HG03457 (cell line): ENCODE results near the gene PTPRR.

Source experiments
- ATAC-seq: cut with Tn5 transposase; IDR thresholded peaks from one replicate; pipeline ENCODE4 v1.9.1; 2021; ENCODE audit warnings: moderate number of reproducible peaks; ENCODE audit not compliant: unreplicated experiment

PTPRR gene, protein sequence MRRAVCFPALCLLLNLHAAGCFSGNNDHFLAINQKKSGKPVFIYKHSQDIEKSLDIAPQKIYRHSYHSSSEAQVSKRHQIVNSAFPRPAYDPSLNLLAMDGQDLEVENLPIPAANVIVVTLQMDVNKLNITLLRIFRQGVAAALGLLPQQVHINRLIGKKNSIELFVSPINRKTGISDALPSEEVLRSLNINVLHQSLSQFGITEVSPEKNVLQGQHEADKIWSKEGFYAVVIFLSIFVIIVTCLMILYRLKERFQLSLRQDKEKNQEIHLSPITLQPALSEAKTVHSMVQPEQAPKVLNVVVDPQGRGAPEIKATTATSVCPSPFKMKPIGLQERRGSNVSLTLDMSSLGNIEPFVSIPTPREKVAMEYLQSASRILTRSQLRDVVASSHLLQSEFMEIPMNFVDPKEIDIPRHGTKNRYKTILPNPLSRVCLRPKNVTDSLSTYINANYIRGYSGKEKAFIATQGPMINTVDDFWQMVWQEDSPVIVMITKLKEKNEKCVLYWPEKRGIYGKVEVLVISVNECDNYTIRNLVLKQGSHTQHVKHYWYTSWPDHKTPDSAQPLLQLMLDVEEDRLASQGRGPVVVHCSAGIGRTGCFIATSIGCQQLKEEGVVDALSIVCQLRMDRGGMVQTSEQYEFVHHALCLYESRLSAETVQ

DNA sequence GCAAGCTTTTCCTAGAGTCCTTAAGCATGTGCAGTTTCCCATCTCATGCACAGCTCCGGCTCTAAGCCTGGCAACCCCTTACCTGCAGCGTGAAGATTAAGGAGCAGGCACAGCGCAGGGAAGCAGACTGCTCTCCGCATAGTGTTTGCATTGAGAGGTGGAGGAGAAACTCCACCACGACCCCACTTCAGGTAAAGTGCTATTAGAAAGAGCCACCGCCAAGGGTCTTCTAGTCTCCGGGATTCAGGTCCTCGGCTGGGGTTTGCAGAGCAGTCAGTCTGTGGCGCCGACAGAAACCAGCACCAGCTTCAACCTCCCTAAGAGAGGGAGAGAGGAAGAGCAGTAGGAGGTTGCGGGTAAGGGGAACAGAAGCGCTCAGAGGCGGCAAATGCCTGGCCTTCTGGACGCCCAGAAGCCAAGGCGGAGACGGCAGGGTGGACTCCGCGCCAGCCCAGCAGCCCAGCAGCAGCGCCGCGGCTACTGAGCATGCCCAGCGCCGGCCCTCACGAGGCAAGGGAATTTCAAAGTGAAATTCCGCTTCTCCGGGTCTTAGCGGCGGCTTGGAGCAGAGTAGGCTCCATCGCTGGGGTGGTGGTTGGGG lies at the start of gene PTPRR:
Gene PTPRR, minus strand, starts transcription at position 488 of the 601 bp plus-strand sequence. Its CDS starts 348 bp downstream, at position 140.
- ATAC-seq, result no peak

DNA sequence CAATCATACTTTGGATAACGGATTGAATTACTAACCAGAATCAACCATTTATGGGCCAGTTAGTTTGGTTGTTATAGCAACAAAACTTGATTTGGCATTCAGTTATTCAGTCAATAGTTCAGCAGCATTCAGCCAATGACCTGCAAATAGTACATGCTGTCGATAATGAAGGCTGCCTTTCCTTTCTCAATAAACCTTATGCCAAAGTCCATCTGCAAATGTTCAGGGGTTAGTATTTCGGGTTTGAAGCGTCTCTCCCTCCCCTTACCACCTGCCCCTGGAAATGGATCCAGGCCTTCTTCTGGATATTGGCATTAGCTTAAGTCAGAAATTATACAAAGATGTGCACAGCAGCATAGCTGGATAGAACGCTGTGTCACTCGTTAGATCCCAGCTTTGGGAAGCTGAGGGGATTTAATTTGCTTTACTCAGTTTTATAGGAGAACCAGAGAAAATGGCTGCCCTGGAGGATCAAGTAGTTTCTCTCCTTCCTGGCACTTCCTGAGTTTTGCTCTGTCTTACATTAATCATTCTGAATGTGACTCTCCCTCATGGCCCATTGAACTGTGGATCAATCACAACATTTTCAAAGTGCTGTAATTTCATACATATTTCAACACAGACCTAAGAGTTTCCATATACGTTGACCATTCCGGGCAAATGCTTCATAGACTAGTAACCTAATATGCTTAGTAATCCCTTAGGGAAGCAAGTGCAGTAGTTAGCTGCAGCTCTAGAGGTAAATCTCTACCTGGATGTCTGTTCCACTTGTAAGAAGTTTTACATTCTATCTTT lies 46.7 kb upstream of the PTPRR start:
- ATAC-seq, result no peak

DNA sequence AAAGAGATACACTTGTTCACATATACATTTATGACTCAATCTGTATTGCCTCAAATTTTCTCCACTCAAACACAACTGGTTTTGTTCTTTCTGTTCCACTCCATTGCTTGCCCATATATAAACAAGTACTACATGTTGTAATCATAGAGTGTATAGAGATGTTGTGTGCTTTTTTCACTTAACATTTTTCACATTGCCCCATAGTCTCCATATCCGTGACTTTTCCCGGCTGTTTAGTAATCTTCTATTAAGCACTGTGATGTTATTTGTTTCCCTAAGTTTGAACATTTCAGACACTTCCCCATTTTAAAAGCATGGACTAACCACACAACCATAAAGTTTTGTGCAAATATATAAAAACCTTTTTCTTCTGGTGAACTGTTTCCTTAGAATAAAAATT lies 45.5 kb upstream of the PTPRR start:
- ATAC-seq, result no peak

DNA sequence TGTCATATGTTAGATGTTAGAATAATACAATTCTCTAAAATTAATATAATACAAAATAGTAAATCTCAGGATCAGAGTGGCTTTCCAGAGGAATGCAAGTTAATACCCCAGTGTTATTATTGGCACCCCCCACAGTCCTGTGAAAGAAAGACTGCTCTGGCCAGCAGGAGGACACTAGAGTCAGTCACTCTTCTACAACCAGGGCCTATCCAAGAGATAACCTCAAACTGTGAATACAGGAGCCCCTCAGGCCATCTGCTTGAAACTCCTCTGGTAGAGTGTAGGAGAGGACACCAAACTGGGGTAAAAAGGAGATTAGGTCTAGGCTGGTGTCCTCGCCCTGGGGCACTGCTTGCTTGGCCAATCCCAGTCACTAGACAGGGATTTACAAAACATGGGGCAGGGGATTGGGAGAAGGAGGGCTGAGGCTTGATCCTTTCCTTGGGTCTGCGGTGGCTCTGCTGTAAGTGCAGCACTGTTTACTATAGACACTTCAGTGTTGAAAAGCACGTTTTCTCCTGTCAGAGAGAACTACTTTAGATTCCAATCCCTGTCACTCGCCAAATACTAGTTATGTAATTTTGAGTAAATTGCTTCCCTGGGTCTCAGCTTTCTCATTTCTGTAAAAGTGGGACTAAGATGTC lies 44.5 kb upstream of the PTPRR start:
- ATAC-seq, result no peak

DNA sequence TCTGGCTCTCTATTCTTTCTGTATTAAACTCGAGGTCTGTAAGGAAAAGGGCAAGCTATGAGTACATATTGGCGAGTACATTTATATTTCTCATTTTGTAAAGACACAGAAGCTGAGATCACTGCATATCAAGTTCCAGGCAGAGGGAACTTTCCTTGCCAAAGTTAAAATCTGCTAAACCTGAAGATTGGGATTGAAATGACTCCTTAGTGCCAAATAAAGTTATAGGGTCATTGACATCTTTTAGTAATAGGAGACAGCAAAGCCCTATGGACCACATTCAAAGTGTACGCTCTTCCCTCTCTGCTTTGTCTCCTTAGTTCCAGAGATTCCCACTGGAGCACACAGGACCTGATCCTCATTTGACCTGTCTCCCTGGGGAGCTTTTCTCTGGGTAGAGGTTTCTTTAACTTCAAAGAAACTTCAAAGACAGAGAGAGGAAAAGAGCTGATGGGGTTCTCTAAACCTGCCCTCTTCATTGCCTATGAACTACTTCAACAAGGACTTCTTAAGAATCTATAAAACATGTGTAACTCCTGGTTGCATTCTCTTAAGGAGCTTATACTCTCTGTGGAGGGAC lies 42.6 kb upstream of the PTPRR start:
- ATAC-seq, result no peak

DNA sequence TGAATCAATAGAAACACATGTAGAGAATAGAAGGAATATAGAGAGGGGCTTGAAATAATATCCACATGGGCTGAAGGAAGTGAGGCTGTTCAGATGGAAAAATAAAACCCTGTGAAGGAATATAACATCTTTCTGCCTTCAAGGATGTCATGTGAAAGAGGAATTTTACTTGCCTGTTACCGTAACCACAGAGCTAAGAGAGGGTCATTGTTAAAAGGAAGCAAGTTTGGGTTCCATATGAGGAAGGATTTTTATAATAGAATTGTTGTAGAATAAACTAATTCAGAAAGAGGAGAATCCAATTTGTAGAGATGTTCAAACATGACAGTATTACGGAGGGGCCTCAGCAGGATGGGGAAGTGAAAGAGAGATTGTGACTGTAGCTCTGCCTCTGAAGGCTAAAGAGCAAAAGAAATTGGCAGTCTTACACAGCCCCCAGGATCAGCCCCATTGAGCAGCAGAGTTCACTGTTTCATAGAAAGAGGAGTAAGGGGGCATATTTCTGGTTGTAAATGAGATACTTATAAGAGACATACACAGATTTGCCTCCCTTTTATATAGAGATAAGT lies 41.8 kb upstream of the PTPRR start:
- ATAC-seq, result no peak

DNA sequence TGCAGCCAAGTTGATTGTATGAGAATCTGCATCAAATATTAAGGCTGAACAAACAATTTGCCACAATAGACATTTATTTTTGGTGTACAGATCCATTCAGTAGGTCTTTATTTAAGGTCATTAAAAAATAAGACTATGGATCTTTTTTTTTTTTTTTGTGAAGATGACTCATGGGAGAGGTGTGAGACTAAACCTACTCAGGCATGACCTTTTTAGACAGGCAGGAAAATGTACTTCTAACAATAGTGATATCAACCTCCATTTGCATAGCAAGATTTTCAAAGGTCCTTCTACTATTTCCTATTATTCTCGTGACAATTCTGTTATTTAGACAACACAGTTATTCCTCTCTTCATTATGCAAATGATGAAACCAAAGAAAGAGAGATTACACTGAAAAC lies 39.9 kb upstream of the PTPRR start:
- ATAC-seq, result no peak

DNA sequence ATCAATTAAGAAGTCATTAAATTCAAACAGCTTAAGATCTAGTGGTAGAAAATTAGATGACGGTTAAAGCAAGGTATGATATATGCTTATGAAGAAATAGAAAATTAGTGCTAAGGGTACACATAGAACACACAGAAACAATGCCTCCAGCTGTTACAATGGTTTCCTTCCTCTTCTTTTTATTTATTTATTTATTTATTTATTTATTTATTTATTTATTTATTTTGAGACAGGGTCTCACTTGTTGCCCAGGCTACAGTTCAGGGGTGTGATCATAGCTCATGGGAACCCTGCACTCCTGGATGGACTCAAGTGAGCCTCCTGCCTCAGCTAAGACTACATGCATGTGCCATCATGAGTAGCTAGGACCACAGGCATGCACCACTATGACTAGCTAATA lies 34.9 kb upstream of the PTPRR start:
- no peak for ATAC-seq

DNA sequence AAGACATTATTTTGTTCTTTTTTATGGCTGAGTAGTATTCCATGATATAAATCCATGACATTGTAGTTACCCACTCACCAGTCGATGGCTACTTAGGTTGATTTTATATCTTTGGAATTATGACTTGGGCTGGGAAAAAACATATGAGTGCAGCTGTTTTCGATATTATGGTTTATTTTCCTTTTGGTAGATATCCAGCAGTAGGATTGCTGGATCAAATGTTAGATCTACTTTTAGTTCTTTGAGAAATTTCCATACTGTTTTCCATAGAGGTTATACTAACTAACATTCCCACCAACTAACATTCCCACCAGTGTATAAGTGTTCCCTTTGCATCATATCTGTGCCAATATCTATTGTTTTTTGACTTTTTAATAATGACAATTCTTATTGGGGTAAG lies 29.9 kb upstream of the PTPRR start:
- ATAC-seq, result no peak

DNA sequence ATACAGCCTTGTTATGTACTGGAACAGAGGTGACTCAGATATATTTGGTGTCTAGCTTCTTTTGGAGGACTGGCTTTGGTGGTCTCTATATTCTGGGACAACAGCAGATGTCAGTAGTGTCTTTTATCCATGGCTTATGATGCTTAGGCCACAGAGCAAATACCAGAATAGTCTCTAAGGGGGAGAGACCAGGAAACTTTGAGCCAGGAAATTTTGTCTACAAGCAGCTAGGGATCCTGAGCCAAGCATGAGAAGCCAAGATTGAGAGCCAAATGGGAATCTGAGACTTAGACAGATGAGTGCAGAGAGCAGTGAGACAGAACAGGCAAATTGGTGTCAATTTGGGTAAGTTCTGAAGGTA lies 28.4 kb upstream of the PTPRR start:
- ATAC-seq, result no peak

DNA sequence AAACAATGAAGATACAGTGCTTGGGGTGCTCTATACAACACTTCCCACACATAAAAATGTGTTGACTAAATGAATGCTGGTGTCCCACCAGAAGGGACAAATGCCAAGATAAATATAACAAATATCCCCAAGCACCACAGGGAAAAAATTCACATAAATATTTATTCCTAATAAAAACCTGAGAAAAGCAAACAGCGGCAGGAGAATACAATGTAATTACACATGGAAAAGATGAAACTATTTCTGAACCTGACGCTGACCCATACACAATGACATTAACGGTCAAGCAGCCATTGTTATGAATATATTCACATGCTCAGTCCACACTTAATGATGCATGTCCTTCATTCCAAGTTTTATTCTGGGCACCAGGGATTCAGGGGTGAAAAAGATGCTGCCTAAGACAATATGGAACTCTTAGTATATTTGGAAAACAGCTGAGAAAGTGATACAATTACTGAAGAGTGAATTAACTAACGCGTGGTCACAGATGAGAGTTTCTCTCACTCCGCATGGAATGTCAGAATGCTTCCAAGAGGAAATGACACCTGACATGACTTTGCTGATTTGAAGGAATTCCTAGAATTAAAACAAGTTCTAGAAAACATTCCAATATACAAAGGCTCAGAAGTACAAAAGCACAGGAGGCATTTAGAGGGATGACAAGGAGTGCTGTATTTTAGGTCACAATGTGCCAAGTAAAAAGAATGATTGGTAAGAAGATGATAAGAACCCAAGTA lies 27.9 kb upstream of the PTPRR start:
- ATAC-seq, result no peak

DNA sequence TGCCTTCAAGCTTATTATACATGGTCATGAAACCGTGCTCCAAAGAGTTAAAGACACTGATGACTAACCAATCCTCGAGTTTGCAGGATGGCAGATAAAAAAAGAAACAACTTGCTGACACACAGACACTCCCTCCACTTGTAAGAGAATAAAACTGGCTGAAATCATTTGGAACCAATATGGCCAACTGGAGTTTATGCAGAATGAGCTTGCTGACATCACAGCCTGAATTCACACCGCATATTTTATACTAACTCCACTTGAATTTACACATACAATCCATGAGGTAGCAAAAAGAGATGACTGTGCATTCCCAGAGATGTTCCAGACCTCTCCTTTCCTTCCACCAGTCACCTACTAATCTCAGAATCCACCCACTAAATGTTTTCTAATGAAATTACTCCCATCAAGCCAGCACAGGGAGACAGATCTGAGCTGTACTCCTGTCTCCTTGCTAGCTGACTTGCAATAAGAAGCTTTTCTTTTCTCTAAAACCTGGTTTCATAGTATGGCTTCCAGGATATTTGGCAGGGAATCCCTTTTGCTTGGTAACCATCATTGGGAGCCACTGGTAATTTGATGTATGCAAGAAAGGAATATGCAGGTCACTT lies 15.8 kb upstream of the PTPRR start:
- ATAC-seq, result no peak

DNA sequence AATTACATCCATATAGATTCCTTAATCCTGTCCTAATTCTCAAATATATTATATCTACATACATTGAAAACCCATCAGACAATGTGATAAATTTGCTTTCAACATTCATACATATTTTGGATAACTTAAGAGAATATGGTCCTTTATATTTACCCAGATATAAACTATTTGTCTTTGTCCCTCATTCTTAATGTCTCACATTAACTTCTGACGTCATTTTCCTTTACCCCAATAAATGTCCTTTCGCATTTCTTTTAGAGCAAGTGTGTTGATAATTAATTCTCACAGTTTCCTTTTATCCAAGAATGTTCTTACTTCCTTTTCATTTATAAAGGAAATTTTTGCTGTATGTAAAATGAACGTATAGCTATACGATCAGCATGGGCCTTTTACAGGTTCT lies 12.6 kb upstream of the PTPRR start:
- ATAC-seq, result no peak

DNA sequence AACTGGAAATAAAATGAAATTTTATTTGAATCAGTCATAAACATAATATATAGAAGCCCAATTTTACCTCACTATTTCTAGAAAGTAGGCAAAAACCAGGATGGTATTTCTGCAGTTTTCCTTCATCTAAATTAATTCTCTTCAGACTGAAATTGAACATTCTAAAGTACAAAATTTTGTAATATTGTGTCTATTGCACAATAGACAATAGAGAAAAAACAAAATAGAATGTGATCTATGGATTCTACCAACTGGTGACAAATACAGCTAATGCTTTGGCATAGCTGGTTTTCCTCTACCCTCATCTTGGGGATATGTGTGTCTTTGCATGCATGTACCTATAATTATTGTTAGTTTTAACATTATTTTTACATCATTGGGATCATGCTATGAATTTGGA lies 8.5 kb upstream of the PTPRR start:
- no peak for ATAC-seq

DNA sequence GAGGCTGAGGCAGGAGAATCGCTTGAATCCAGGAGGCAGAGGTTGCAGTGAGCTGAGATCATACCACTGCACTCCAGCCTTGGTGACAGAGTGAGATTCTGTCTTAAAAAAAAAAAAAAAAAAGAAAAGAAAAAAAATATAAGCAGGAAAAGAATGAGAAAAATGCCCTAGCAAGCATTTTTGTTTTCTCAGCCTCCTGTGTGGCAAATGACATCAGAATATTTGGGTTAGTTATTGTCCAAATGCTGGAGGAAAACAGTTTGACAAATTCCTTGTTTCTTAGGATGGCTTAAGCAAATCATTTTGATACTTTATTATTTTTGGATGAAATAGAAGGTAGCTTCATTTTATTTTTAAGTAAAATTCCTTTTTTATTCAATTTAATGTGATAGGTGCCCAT lies 7.5 kb upstream of the PTPRR start:
- ATAC-seq, result no peak

DNA sequence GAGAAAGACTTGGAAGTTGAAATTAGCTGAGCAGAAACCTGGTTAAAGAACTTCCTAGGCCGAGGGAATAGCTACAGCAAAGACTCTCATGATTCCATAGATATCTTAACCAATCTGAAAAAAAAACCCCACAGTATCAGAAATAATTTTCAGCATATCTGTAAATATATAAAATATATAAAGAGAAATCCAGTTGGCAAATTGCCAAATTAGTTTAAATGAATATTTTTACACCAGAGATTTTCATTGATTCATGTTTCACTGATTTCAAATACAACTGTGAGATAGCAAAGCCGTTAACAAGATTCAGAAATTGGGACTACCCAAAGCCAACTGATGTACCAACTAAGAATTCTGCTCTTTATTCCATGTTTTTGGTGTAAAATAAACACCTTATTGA lies 6.8 kb upstream of the PTPRR start:
- no peak for ATAC-seq

DNA sequence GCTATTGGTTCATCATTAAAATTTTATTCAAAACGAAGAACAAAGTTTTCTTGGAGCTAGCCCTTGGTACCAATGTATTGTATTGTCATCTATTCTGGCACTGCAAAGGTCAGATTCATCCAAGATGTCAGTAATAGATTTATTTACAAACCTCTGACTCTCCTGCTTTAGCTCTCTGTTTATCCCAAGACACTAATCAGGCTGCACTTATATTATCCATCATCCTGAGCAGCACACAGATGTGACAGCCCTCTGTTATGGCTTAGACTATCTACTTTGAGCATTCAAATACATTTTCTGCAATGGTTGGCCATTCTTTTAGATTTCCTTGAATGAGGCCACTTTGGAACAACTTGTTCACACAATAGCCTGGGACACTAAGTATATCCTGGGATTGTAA lies 5.0 kb upstream of the PTPRR start:
- no peak for ATAC-seq

DNA sequence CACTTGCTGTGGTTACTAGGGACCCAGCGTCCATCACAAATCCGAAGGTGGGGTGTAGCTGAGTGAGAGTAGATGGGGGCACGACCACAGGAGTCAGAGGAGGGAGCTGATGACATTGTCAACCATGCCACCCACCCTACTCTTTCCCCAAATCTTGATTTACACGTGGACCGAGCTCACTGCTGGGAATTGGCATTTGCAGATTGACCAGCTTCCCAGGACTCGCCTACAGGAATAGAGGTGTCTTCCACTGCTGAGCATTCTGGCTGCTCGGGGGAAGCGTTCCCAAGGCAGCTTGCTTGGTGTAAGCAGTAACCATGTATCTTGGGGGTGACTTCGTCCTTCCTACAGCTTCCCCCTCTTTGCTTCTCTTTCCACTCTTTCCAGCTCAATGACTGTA lies 353 bp upstream of the PTPRR start:
- no peak for ATAC-seq

DNA sequence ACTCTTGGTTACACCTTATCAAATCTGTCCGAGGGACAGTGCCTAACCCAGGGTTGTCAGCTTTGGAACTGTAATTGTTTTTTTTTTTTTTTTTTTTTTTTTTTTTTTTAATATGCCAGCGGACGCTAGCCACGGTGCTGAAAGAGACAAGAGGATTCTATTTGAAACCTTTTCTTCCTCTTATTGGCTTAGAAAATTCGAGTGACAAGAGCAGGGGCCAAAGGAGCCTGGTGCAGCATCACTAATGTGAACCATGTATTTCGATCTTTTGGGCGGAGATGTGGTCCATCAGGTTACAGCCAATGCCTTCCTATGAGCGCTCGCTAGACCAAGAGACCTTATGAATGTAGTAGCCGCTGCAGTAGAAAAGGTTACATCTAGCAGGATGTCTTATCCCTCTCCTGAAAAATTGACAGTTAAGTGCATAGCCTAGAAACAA lies 922 bp downstream of the PTPRR start:
- no peak for ATAC-seq
